Stimulated activated CD4-positive, alpha-beta T cell treated with anti-CD3 and anti-CD28 coated beads, Interleukin-1b, Interleukin-23, amount 100 ng/mL, for 24 hours (primary cell): Measurements from ENCODE around the gene ARFGEF3.
"Not testable (repeated sequence)": the region's sequence is repeated elsewhere in the genome, so short reads cannot be mapped to it uniquely, and the experiment has no call there.

Experiments used
- DNase-seq, 4 experiments: peaks; one replicate each; pipeline ENCODE4 v3.0.0-alpha.2; 2020; ENCODE audit warnings: low read depth in 4 of 4, low spot score in 1 of 4

The ARFGEF3 gene

GRCh38 chr6:138346302-138347195 is 184.8 kb downstream of the ARFGEF3 start:
- DNase-seq = no peak

GRCh38 chr6:138347864-138348263 is 186.1 kb downstream of the ARFGEF3 start:
- DNase-seq = no peak

- DNase-seq = no peak
Measured at GRCh38 chr6:138349891-138350290, 188.2 kb downstream of the ARFGEF3 start.

GRCh38 chr6:138357928-138358327 is 196.2 kb downstream of the ARFGEF3 start:
- DNase-seq = no peak

- not testable (repeated sequence) for DNase-seq
Measured at GRCh38 chr6:138368684-138369083, 206.9 kb downstream of the ARFGEF3 start.

- DNase-seq = no peak
Measured at GRCh38 chr6:138370631-138371451, 209.1 kb downstream of the ARFGEF3 start.

- DNase-seq = no peak
Measured at GRCh38 chr6:138371452-138371711, 209.6 kb downstream of the ARFGEF3 start.

GRCh38 chr6:138371720-138372119 is 210.0 kb downstream of the ARFGEF3 start:
- no peak for DNase-seq

- no peak for DNase-seq
Measured at GRCh38 chr6:138372711-138373463, 211.1 kb downstream of the ARFGEF3 start.

GRCh38 chr6:138374230-138374629 is 212.5 kb downstream of the ARFGEF3 start:
- DNase-seq = no peak

GRCh38 chr6:138374815-138375214 is 213.1 kb downstream of the ARFGEF3 start:
- DNase-seq = no peak

GRCh38 chr6:138377042-138377441 is 215.3 kb downstream of the ARFGEF3 start:
- DNase-seq = no peak

GRCh38 chr6:138377844-138378243 is 216.1 kb downstream of the ARFGEF3 start, which contains the start of gene SMIM28:
TSS of gene SMIM28 (plus strand) at chr6:138377905. CDS start at chr6:138378073, 168 bp downstream.
- no peak for DNase-seq

- DNase-seq = no peak
Measured at GRCh38 chr6:138378463-138378862, 216.7 kb downstream of the ARFGEF3 start.

GRCh38 chr6:138382498-138383265 is 220.9 kb downstream of the ARFGEF3 start:
- DNase-seq = no peak

- no peak for DNase-seq
Measured at GRCh38 chr6:138383776-138384175, 222.0 kb downstream of the ARFGEF3 start.

GRCh38 chr6:138386897-138387296 is 225.2 kb downstream of the ARFGEF3 start:
- DNase-seq = no peak

- DNase-seq = no peak
Measured at GRCh38 chr6:138387577-138388368, 226.0 kb downstream of the ARFGEF3 start.

- no peak for DNase-seq
Measured at GRCh38 chr6:138389551-138389950, 227.8 kb downstream of the ARFGEF3 start.
